ENCODE results near the gene SFRP2. TPM values are rescaled to one million over a fixed set of nuclear protein-coding genes. Genes with fewer than 3 reads are reported as not detected.

The SFRP2 gene
- total RNA-seq, 1 donor from 2014 or later, result 49.8 TPM

GRCh38 chr4:153780221-153780620, 8.7 kb downstream of the SFRP2 start:
- intact Hi-C loops (cut with DNase I), result loop anchor here (10.0 kb wide), 1 partner anchor 535 kb away; no protein-coding TSS in a partner anchor
- TF ChIP-seq POLR2A (IDR thresholded peaks at IDR 0.05), result no peak
- no peak for TF ChIP-seq CTCF (IDR thresholded peaks at IDR 0.05)
- TF ChIP-seq POLR2AphosphoS5 (IDR thresholded peaks at IDR 0.05; ENCODE audit: insufficient read depth in 1 of 2, low read depth in 1 of 2), result no peak
- Histone ChIP-seq H3K9me3 (no peaks in the 10 kb centered on the region), H3K4me1 (no peaks in the 10 kb centered on the region), H3K36me3 (no peaks in the 10 kb centered on the region), H3K27me3 (no peaks in the 10 kb centered on the region), H3K4me3 (no peak overlapping the region), H3K27ac (no peak overlapping the region)
- DNase-seq (ENCODE audit: extremely low spot score in 2 of 2), result no peak

GRCh38 chr4:153778383-153778782, 10.5 kb downstream of the SFRP2 start:
- no peak overlapping the region for H3K4me3 ChIP-seq
- H3K27me3 ChIP-seq, result no peaks in the 10 kb centered on the region
- H3K9me3 ChIP-seq, result no peaks in the 10 kb centered on the region
- no peak for DNase-seq (ENCODE audit: extremely low spot score in 2 of 2)
- intact Hi-C loops (cut with DNase I), result no loop called here
- no peaks in the 10 kb centered on the region for H3K4me1 ChIP-seq
- no peak for TF ChIP-seq POLR2A (IDR thresholded peaks at IDR 0.05)
- H3K27ac ChIP-seq, result no peak overlapping the region
- H3K36me3 ChIP-seq, result no peaks in the 10 kb centered on the region

- intact Hi-C loops (cut with DNase I), result no loop called here
These were observed 11.5 kb downstream of the SFRP2 start for GRCh38 chr4:153777421-153777820.

GRCh38 chr4:153776601-153777000, 12.3 kb downstream of the SFRP2 start:
- no peaks in the 10 kb centered on the region for H3K36me3 ChIP-seq
- no peak overlapping the region for H3K27ac ChIP-seq
- DNase-seq (ENCODE audit: extremely low spot score in 2 of 2), result no peak
- no peaks in the 10 kb centered on the region for H3K9me3 ChIP-seq
- intact Hi-C loops (cut with DNase I), result no loop called here
- TF ChIP-seq POLR2AphosphoS5 (IDR thresholded peaks at IDR 0.05; ENCODE audit: insufficient read depth in 1 of 2, low read depth in 1 of 2), result no peak
- H3K4me3 ChIP-seq, result no peak overlapping the region
- H3K4me1 ChIP-seq, result no peaks in the 10 kb centered on the region
- no peaks in the 10 kb centered on the region for H3K27me3 ChIP-seq

More at GRCh38 chr4:153777421-153777820, 11.5 kb downstream of the SFRP2 start:
- Histone ChIP-seq H3K4me3 (no peak overlapping the region), H3K27ac (no peak overlapping the region), H3K36me3 (no peaks in the 10 kb centered on the region), H3K9me3 (no peaks in the 10 kb centered on the region), H3K4me1 (no peaks in the 10 kb centered on the region), H3K27me3 (no peaks in the 10 kb centered on the region)
- DNase-seq (ENCODE audit: extremely low spot score in 2 of 2), result no peak
- TF ChIP-seq POLR2A (IDR thresholded peaks at IDR 0.05), result no peak
- no peak for TF ChIP-seq POLR2AphosphoS5 (IDR thresholded peaks at IDR 0.05; ENCODE audit: insufficient read depth in 1 of 2, low read depth in 1 of 2)
- no peak for TF ChIP-seq CTCF (IDR thresholded peaks at IDR 0.05)

- no peak overlapping the region for H3K27ac ChIP-seq
- H3K4me1 ChIP-seq, result no peaks in the 10 kb centered on the region
- intact Hi-C loops (cut with DNase I), result no loop called here
- H3K9me3 ChIP-seq, result no peaks in the 10 kb centered on the region
- DNase-seq (ENCODE audit: extremely low spot score in 2 of 2), result no peak
- H3K36me3 ChIP-seq, result no peaks in the 10 kb centered on the region
- no peak overlapping the region for H3K4me3 ChIP-seq
- no peaks in the 10 kb centered on the region for H3K27me3 ChIP-seq
- TF ChIP-seq CTCF (IDR thresholded peaks at IDR 0.05) (no peak), POLR2A (IDR thresholded peaks at IDR 0.05) (no peak), POLR2AphosphoS5 (IDR thresholded peaks at IDR 0.05; ENCODE audit: insufficient read depth in 1 of 2, low read depth in 1 of 2) (no peak)
These were observed 15.6 kb downstream of the SFRP2 start for GRCh38 chr4:153773236-153773690.

GRCh38 chr4:153771046-153771445, 17.8 kb downstream of the SFRP2 start:
- intact Hi-C loops (cut with DNase I), result no loop called here
- H3K27ac ChIP-seq, result no peak overlapping the region
- no peaks in the 10 kb centered on the region for H3K4me1 ChIP-seq
- no peak for TF ChIP-seq POLR2AphosphoS5 (IDR thresholded peaks at IDR 0.05; ENCODE audit: insufficient read depth in 1 of 2, low read depth in 1 of 2)
- no peak for TF ChIP-seq CTCF (IDR thresholded peaks at IDR 0.05)
- TF ChIP-seq POLR2A (IDR thresholded peaks at IDR 0.05), result no peak
- H3K36me3 ChIP-seq, result no peaks in the 10 kb centered on the region
- DNase-seq (ENCODE audit: extremely low spot score in 2 of 2), result no peak
- no peaks in the 10 kb centered on the region for H3K27me3 ChIP-seq
- no peak overlapping the region for H3K4me3 ChIP-seq
- no peaks in the 10 kb centered on the region for H3K9me3 ChIP-seq
